SK-N-MC (cell line): Measurements from ENCODE around the gene LRRC3.

ENCODE experiments used
- DNase-seq: peaks from one replicate; pipeline ENCODE4 v3.0.0-alpha.2; 2011; ENCODE audit warnings: low read depth, low spot score
- H3K27ac ChIP-seq: fragments of 200-600 bp; sonication (generic); 2 replicates; pipeline ENCODE4 v1.5.1; 2016; ENCODE audit warnings: mixed run types
- H3K36me3 ChIP-seq: fragments of 200-600 bp; sonication (generic); 2 replicates; pipeline ENCODE4 v1.6.1; 2017; ENCODE audit warnings: antibody characterized with exemption, low read length, mixed read lengths; ENCODE audit not compliant: insufficient read depth
- H3K4me3 ChIP-seq: fragments of 200-600 bp; sonication (generic); 2 replicates; pipeline ENCODE4 v1.5.1; 2016
- H3K9ac ChIP-seq: fragments of 200-600 bp; sonication (generic); 2 replicates; pipeline ENCODE4 v1.8.0; 2017; ENCODE audit warnings: mixed run types, mixed read lengths; ENCODE audit not compliant: insufficient read length
- H3K9me3 ChIP-seq: fragments of 200-600 bp; sonication (generic); 2 replicates; pipeline ENCODE4 v1.6.1; 2017; ENCODE audit warnings: low read depth, mild to moderate bottlenecking, antibody characterized with exemption, low read length, moderate library complexity, mixed read lengths
- EZH2 ChIP-seq: fragments of 200-600 bp; sonication (generic); IDR thresholded peaks from one replicate; pipeline ENCODE4 v1.6.1; 2017; ENCODE audit warnings: antibody characterized with exemption
- FOXP2 ChIP-seq: optimal IDR thresholded peaks from 2 replicates; pipeline ENCODE3; 2011; ENCODE audit warnings: mild to moderate bottlenecking, moderate library complexity; ENCODE audit not compliant: insufficient read depth; ENCODE audit errors: extremely low read length, control extremely low read depth
- POLR2AphosphoS5 ChIP-seq: IDR thresholded peaks from 2 replicates; pipeline ENCODE4 v1.6.1; 2012; ENCODE audit warnings: mild to moderate bottlenecking, low read depth, low read length, borderline replicate concordance

Gene LRRC3

GRCh38 chr21:44483288-44484237 is 28.3 kb downstream of the LRRC3 start:
- Histone ChIP-seq H3K27ac (no peak overlapping the region), H3K9me3 (no peaks in the 10 kb centered on the region), H3K4me3 (no peak overlapping the region), H3K9ac (no peak overlapping the region), H3K36me3 (no peaks in the 10 kb centered on the region)
- TF ChIP-seq POLR2AphosphoS5 = no peak
- no peak for TF ChIP-seq FOXP2
- TF ChIP-seq EZH2 = no peak
- no peak for DNase-seq

- no peak overlapping the region for H3K27ac ChIP-seq
- no peaks in the 10 kb centered on the region for H3K9me3 ChIP-seq
- no peak overlapping the region for H3K9ac ChIP-seq
- DNase-seq = no peak
- no peak overlapping the region for H3K4me3 ChIP-seq
- H3K36me3 ChIP-seq = no peaks in the 10 kb centered on the region
- TF ChIP-seq EZH2 = no peak
- no peak for TF ChIP-seq FOXP2
- TF ChIP-seq POLR2AphosphoS5 = no peak
These were observed 29.4 kb downstream of the LRRC3 start for GRCh38 chr21:44484498-44485253.

GRCh38 chr21:44485254-44485793 is 30.0 kb downstream of the LRRC3 start:
- no peaks in the 10 kb centered on the region for H3K9me3 ChIP-seq
- no peak overlapping the region for H3K27ac ChIP-seq
- H3K4me3 ChIP-seq = no peak overlapping the region
- H3K9ac ChIP-seq = no peak overlapping the region
- no peaks in the 10 kb centered on the region for H3K36me3 ChIP-seq
- TF ChIP-seq FOXP2 (no peak), EZH2 (no peak), POLR2AphosphoS5 (no peak)
- no peak for DNase-seq

- no peak overlapping the region for H3K27ac ChIP-seq
- TF ChIP-seq EZH2 (no peak), FOXP2 (no peak), POLR2AphosphoS5 (no peak)
- H3K9me3 ChIP-seq = no peaks in the 10 kb centered on the region
- H3K36me3 ChIP-seq = no peaks in the 10 kb centered on the region
- DNase-seq = no peak
- no peak overlapping the region for H3K9ac ChIP-seq
- H3K4me3 ChIP-seq = no peak overlapping the region
These were observed 30.5 kb downstream of the LRRC3 start for GRCh38 chr21:44485796-44486195.

- no peak overlapping the region for H3K27ac ChIP-seq
- no peak overlapping the region for H3K9ac ChIP-seq
- no peak for DNase-seq
- no peak overlapping the region for H3K4me3 ChIP-seq
- H3K36me3 ChIP-seq = no peaks in the 10 kb centered on the region
- TF ChIP-seq EZH2 (no peak), POLR2AphosphoS5 (no peak)
- H3K9me3 ChIP-seq = no peaks in the 10 kb centered on the region
These were observed 31.0 kb downstream of the LRRC3 start for GRCh38 chr21:44486302-44486701.

- Histone ChIP-seq H3K27ac (no peak overlapping the region), H3K9me3 (no peaks in the 10 kb centered on the region)
These were observed 32.5 kb downstream of the LRRC3 start for GRCh38 chr21:44487831-44488230.

GRCh38 chr21:44489962-44490361 is 34.7 kb downstream of the LRRC3 start:
- no peak for TF ChIP-seq EZH2
- no peak for TF ChIP-seq POLR2AphosphoS5
- no peak for TF ChIP-seq FOXP2
- DNase-seq = no peak
- no peak overlapping the region for H3K27ac ChIP-seq
- H3K36me3 ChIP-seq = no peaks in the 10 kb centered on the region
- H3K9me3 ChIP-seq = no peaks in the 10 kb centered on the region
- no peak overlapping the region for H3K4me3 ChIP-seq
- H3K9ac ChIP-seq = no peak overlapping the region

More at GRCh38 chr21:44487831-44488230, 32.5 kb downstream of the LRRC3 start:
- no peaks in the 10 kb centered on the region for H3K36me3 ChIP-seq
- no peak for TF ChIP-seq POLR2AphosphoS5
- no peak for TF ChIP-seq FOXP2
- TF ChIP-seq EZH2 = no peak
- no peak for DNase-seq
- H3K9ac ChIP-seq = no peak overlapping the region
- H3K4me3 ChIP-seq = no peak overlapping the region

GRCh38 chr21:44490405-44490804 is 35.1 kb downstream of the LRRC3 start:
- TF ChIP-seq FOXP2 = no peak
- TF ChIP-seq EZH2 = no peak
- no peak for TF ChIP-seq POLR2AphosphoS5
- Histone ChIP-seq H3K27ac (no peak overlapping the region), H3K9ac (no peak overlapping the region), H3K9me3 (no peaks in the 10 kb centered on the region), H3K36me3 (no peaks in the 10 kb centered on the region), H3K4me3 (no peak overlapping the region)
- DNase-seq = no peak
